ENCODE measurements around the gene B3GAT2. TPM values are rescaled to one million over a fixed set of nuclear protein-coding genes. Genes with fewer than 3 reads are reported as not detected.

The B3GAT2 gene
- total RNA-seq, 1 experiment from 2014 or later = 0.05 TPM

GRCh38 chr6:70841112-70841511 is 115.7 kb downstream of the B3GAT2 start:
- in situ Hi-C loops (cut with HindIII; ENCODE audit: low pct_unique_long_range_greater_than_20kb, low sequenced_read_pairs) (no loop called here), intact Hi-C loops (cut with micrococcal nuclease; ENCODE audit: unreplicated experiment) (no loop called here)
- H3K4me1 ChIP-seq (ENCODE audit: control insufficient read depth, insufficient read depth, low read length) = no peaks in the 10 kb centered on the region
- no peak for ATAC-seq
- no peaks in the 10 kb centered on the region for H3K36me3 ChIP-seq (ENCODE audit: control insufficient read depth, insufficient read depth, low read length)
- DNase-seq (ENCODE audit: low read depth, low spot score) = no peak
- no peak for TF ChIP-seq TCF7L2 (IDR thresholded peaks at IDR 0.05; ENCODE audit: low read depth, low read length)
- ChIA-PET CTCF (no interaction called here), POLR2A (no interaction called here)
- no peak overlapping the region for H3K4me3 ChIP-seq (ENCODE audit: low read depth in 2 of 2, low read length in 2 of 2)
- no peak overlapping the region for H3K27ac ChIP-seq (ENCODE audit: low read length)
- H3K9me3 ChIP-seq (ENCODE audit: control insufficient read depth, insufficient read depth, low read depth, low read length) = no peaks in the 10 kb centered on the region
- BruUV-seq (replicated peaks) = no TSS peak
- H3K27me3 ChIP-seq (ENCODE audit: control insufficient read depth, insufficient read depth, low read length) = no peaks in the 10 kb centered on the region

GRCh38 chr6:70839286-70840266 is 117.3 kb downstream of the B3GAT2 start:
- Histone ChIP-seq H3K36me3 (ENCODE audit: control insufficient read depth, insufficient read depth, low read length) (no peaks in the 10 kb centered on the region), H3K27me3 (ENCODE audit: control insufficient read depth, insufficient read depth, low read length) (no peaks in the 10 kb centered on the region), H3K9me3 (ENCODE audit: control insufficient read depth, insufficient read depth, low read depth, low read length) (no peaks in the 10 kb centered on the region), H3K4me3 (ENCODE audit: low read depth in 2 of 2, low read length in 2 of 2) (no peak overlapping the region), H3K4me1 (ENCODE audit: control insufficient read depth, insufficient read depth, low read length) (no peaks in the 10 kb centered on the region), H3K27ac (ENCODE audit: low read length) (no peak overlapping the region)
- ChIA-PET CTCF (no interaction called here), POLR2A (no interaction called here)
- intact Hi-C loops (cut with micrococcal nuclease; ENCODE audit: unreplicated experiment) = no loop called here
- in situ Hi-C loops (cut with HindIII; ENCODE audit: low pct_unique_long_range_greater_than_20kb, low sequenced_read_pairs) = no loop called here
- TF ChIP-seq REST (IDR thresholded peaks at IDR 0.05; ENCODE audit: insufficient read depth in 1 of 2, low read depth in 2 of 2, low read length in 1 of 2) = no peak
- TF ChIP-seq TCF7L2 (IDR thresholded peaks at IDR 0.05; ENCODE audit: low read depth, low read length) = no peak
- TF ChIP-seq POLR2AphosphoS5 (IDR thresholded peaks at IDR 0.05; ENCODE audit: low read depth, low read length) = no peak
- no peak for TF ChIP-seq SIN3A (IDR thresholded peaks at IDR 0.05; ENCODE audit: borderline replicate concordance, insufficient read depth, low read depth, low read length)
- no peak for TF ChIP-seq CTCF (IDR thresholded peaks at IDR 0.05)
- ATAC-seq (no peak), DNase-seq (ENCODE audit: low read depth, low spot score) (no peak)
- no TSS peak for BruUV-seq (replicated peaks)

GRCh38 chr6:70838907-70839285 is 118.0 kb downstream of the B3GAT2 start:
- Histone ChIP-seq H3K9me3 (ENCODE audit: control insufficient read depth, insufficient read depth, low read depth, low read length) (no peaks in the 10 kb centered on the region), H3K27ac (ENCODE audit: low read length) (no peak overlapping the region), H3K36me3 (ENCODE audit: control insufficient read depth, insufficient read depth, low read length) (no peaks in the 10 kb centered on the region), H3K27me3 (ENCODE audit: control insufficient read depth, insufficient read depth, low read length) (no peaks in the 10 kb centered on the region), H3K4me3 (ENCODE audit: low read depth in 2 of 2, low read length in 2 of 2) (no peak overlapping the region), H3K4me1 (ENCODE audit: control insufficient read depth, insufficient read depth, low read length) (no peaks in the 10 kb centered on the region)
- ATAC-seq (no peak), DNase-seq (ENCODE audit: low read depth, low spot score) (no peak)
- CTCF ChIA-PET = no interaction called here
- TF ChIP-seq SIN3A (IDR thresholded peaks at IDR 0.05; ENCODE audit: borderline replicate concordance, insufficient read depth, low read depth, low read length) (no peak), CTCF (IDR thresholded peaks at IDR 0.05) (no peak), TCF7L2 (IDR thresholded peaks at IDR 0.05; ENCODE audit: low read depth, low read length) (no peak), POLR2AphosphoS5 (IDR thresholded peaks at IDR 0.05; ENCODE audit: low read depth, low read length) (no peak), REST (IDR thresholded peaks at IDR 0.05; ENCODE audit: insufficient read depth in 1 of 2, low read depth in 2 of 2, low read length in 1 of 2) (no peak)
- BruUV-seq (replicated peaks) = no TSS peak
- in situ Hi-C loops (cut with HindIII; ENCODE audit: low pct_unique_long_range_greater_than_20kb, low sequenced_read_pairs) (no loop called here), intact Hi-C loops (cut with micrococcal nuclease; ENCODE audit: unreplicated experiment) (no loop called here)
- POLR2A ChIA-PET = no interaction called here
